HepG2 (cell line): ENCODE measurements around the gene IQCN. TPM values are rescaled to one million over a fixed set of nuclear protein-coding genes. Genes with fewer than 3 reads are reported as not detected.

Source experiments
- AKAP8 ChIP-seq: sonication (generic); formaldehyde crosslinking; IDR thresholded peaks from 2 replicates; pipeline ENCODE4 v1.5.1; 2020; ENCODE audit warnings: mild to moderate bottlenecking, missing genetic modification reagents
- ASH2L ChIP-seq: fragments of 300-600, 200-600 bp; sonication (generic); IDR thresholded peaks from 2 replicates; pipeline ENCODE4 v1.7.0; 2017; ENCODE audit warnings: low read depth, mild to moderate bottlenecking, moderate library complexity, mixed read lengths, low read length; ENCODE audit not compliant: insufficient read length
- CBX5 ChIP-seq: sonication (generic); formaldehyde crosslinking; IDR thresholded peaks from 2 replicates; pipeline ENCODE4 v1.4.0; 2020; ENCODE audit warnings: missing genetic modification reagents, borderline replicate concordance
- CCAR2 ChIP-seq: fragments of 200-400 bp; formaldehyde crosslinking; optimal IDR thresholded peaks from 2 replicates; pipeline ENCODE3; 2018; ENCODE audit warnings: low read depth, mild to moderate bottlenecking, low read length, moderate library complexity
- EZH2 ChIP-seq: conservative IDR thresholded peaks from 2 replicates; pipeline ENCODE4 v1.6.1; 2012; ENCODE audit warnings: mild to moderate bottlenecking, low read depth, low read length, moderate library complexity
- JARID2 ChIP-seq: sonication (generic); formaldehyde crosslinking; IDR thresholded peaks from 2 replicates; pipeline ENCODE4 v1.8.1; 2023; ENCODE audit warnings: missing genetic modification reagents, inconsistent platforms; ENCODE audit not compliant: insufficient replicate concordance
- KAT8 ChIP-seq: IDR thresholded peaks from 2 replicates; pipeline ENCODE4 v1.6.1; 2016; ENCODE audit warnings: missing genetic modification reagents, missing compliant biosample characterization
- ONECUT2 ChIP-seq: sonication (generic); formaldehyde crosslinking; IDR thresholded peaks from 2 replicates; pipeline ENCODE4 v1.4.0; 2020; ENCODE audit warnings: missing genetic modification reagents
- PHF20 ChIP-seq: sonication (generic); formaldehyde crosslinking; IDR thresholded peaks from 2 replicates; pipeline ENCODE4 v1.5.0; 2020; ENCODE audit warnings: mild to moderate bottlenecking, missing genetic modification reagents
- RXRA ChIP-seq: sonication (generic); formaldehyde crosslinking; IDR thresholded peaks from 2 replicates; pipeline ENCODE4 v1.5.1; 2020; ENCODE audit warnings: missing genetic modification reagents
- SKI ChIP-seq: fragments of 450-650 bp; IDR thresholded peaks from one replicate; pipeline ENCODE4 v1.6.1; 2018; ENCODE audit warnings: mild to moderate bottlenecking; ENCODE audit not compliant: partially characterized antibody
- SNAPC2 ChIP-seq: sonication (generic); formaldehyde crosslinking; IDR thresholded peaks from 2 replicates; pipeline ENCODE4 v1.8.1; 2022; ENCODE audit warnings: mild to moderate bottlenecking, missing genetic modification reagents
- YY1 ChIP-seq: IDR thresholded peaks from 2 replicates; pipeline ENCODE4 v1.6.1; 2011; ENCODE audit warnings: low read length, low read depth, moderate library complexity, mild to moderate bottlenecking; ENCODE audit not compliant: insufficient read depth, insufficient replicate concordance
- ZC3H13 ChIP-seq: sonication (generic); formaldehyde crosslinking; IDR thresholded peaks from 2 replicates; pipeline ENCODE4 v1.8.1; 2023; ENCODE audit warnings: mild to moderate bottlenecking, missing genetic modification reagents, moderate library complexity
- ZNF225 ChIP-seq: sonication (generic); formaldehyde crosslinking; IDR thresholded peaks from 2 replicates; pipeline ENCODE4 v1.4.0; 2020; ENCODE audit warnings: mild to moderate bottlenecking, missing genetic modification reagents
- ZNF703 ChIP-seq: sonication (generic); formaldehyde crosslinking; IDR thresholded peaks from 2 replicates; pipeline ENCODE4 v1.5.1; 2020; ENCODE audit warnings: missing genetic modification reagents, mild to moderate bottlenecking, moderate library complexity, borderline replicate concordance
- ZNF83 ChIP-seq: sonication (generic); formaldehyde crosslinking; IDR thresholded peaks from 2 replicates; pipeline ENCODE4 v1.4.0; 2020; ENCODE audit warnings: missing genetic modification reagents, mild to moderate bottlenecking, borderline replicate concordance
- ZSCAN12 ChIP-seq: sonication (generic); formaldehyde crosslinking; IDR thresholded peaks from 2 replicates; pipeline ENCODE4 v1.9.0; 2021; ENCODE audit warnings: mild to moderate bottlenecking, missing genetic modification reagents
- polyA plus RNA-seq, 8 experiments: library from polyadenylated mRNA; depleted of rRNA in 3 of 8; stranded (reverse) in 7 of 8; unstranded in 1 of 8; fragments of >200 nt; fragmentation: Illumina TruSeq in 4 of 8; extraction: Trizol in 4 of 8; gene quantifications; 2 replicates each; pipeline versions ENCODE4 v1.2.1 to v1.2.3, GENCODE V29; 2011 to 2016; ENCODE audit warnings: low read depth in 4 of 8, missing spikeins in 1 of 8, mixed read lengths in 1 of 8; ENCODE audit not compliant: insufficient read depth in 1 of 8
- total RNA-seq, 5 experiments: library from RNA; depleted of rRNA; stranded (reverse); fragments of >200 nt; fragmentation: Illumina TruSeq; extraction: Trizol; gene quantifications; 2 replicates each; pipeline ENCODE4 v1.2.3, GENCODE V29; 2016; ENCODE audit warnings: low read depth in 1 of 5
- TF ChIP-seq, protein P1 (sequence below): sonication (generic); formaldehyde crosslinking; conservative IDR thresholded peaks from 2 replicates; pipeline ENCODE4 v1.5.0; 2020; ENCODE audit warnings: missing genetic modification reagents
- TF ChIP-seq, protein P2 (sequence below): sonication (generic); formaldehyde crosslinking; IDR thresholded peaks from 2 replicates; pipeline ENCODE4 v1.8.0; 2022; ENCODE audit warnings: low read depth, missing genetic modification reagents
- TF ChIP-seq, protein P3 (sequence below): sonication (generic); formaldehyde crosslinking; IDR thresholded peaks from 2 replicates; pipeline ENCODE4 v1.5.1; 2020; ENCODE audit warnings: mild to moderate bottlenecking, missing genetic modification reagents
- TF ChIP-seq, protein P4 (sequence below): IDR thresholded peaks from 2 replicates; pipeline ENCODE4 v1.6.1; 2012; ENCODE audit warnings: inconsistent platforms
- TF ChIP-seq, protein P5 (sequence below): sonication (generic); formaldehyde crosslinking; IDR thresholded peaks from 2 replicates; pipeline ENCODE4 v1.4.0; 2020; ENCODE audit warnings: missing genetic modification reagents

IQCN gene
- total and polyA plus RNA-seq, 2 of the 13 experiments (the other 11 are each of a cell fraction or from before 2014, with no cell fraction given), result 0.04 to 0.18 TPM

DNA sequence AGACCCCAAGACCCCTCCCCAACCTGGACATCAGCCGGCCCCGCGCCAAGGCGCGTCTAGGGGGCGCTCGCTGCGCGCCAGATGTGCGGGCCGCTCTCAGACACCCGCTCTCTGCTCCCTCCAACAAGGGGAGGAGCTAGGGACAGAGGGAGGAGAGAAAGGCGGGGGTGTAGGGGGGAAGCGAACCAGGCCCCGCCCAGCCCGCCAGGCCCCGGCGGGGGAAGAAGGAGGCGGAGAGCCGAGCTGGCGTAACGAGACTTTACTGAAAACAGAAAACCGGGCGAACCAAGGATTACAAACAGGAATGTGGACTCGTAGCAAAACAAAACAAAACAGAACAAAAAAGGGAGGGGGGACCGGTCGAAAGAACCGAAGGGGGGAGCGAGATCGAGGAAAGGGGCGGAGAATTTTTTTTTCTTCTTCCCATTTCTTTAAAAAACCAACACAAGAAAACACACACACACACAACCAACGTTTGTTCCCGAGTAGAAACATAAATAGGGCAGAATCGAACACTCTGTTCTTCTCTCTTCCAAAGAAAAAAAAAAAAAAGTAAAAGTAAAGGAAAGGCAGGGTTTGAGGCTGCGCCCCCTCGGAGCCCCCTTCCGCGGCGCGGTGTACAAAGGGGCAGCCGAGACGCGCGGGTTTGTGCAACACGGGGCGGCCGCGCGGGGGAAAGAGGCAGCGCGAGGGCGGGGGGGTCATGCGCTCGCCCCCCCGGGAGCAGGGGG, 5.4 kb upstream of the IQCN start (continued):
- TF ChIP-seq CCAR2 (no peak), ZNF83 (CRISPR knock-in tag) (no peak), JARID2 (CRISPR knock-in tag) (no peak), KAT8 (CRISPR knock-in tag) (peak; percentile 43; the same call in 1 of the 2 replicates), ZC3H13 (CRISPR knock-in tag) (peak; percentile 100), SNAPC2 (0 out of 2 replicates have a peak, but pooled peaks have one; percentile 28), ASH2L (peak; percentile 37), AKAP8 (CRISPR knock-in tag) (peak; percentile 83; the same call in 1 of the 2 replicates), ZNF703 (no peak), YY1 (peak; percentile 56), PHF20 (CRISPR knock-in tag) (no peak; the same call in 1 of the 2 replicates), CBX5 (CRISPR knock-in tag) (no peak), RXRA (CRISPR knock-in tag) (peak; percentile 66; the same call in 1 of the 2 replicates), SKI (peak; percentile 29), ZNF225 (no peak), EZH2 (no peak), ZSCAN12 (CRISPR knock-in tag) (0 out of 2 replicates have a peak, but pooled peaks have one; percentile 6), ONECUT2 (CRISPR knock-in tag) (no peak)
- TF ChIP-seq, protein P1, sequence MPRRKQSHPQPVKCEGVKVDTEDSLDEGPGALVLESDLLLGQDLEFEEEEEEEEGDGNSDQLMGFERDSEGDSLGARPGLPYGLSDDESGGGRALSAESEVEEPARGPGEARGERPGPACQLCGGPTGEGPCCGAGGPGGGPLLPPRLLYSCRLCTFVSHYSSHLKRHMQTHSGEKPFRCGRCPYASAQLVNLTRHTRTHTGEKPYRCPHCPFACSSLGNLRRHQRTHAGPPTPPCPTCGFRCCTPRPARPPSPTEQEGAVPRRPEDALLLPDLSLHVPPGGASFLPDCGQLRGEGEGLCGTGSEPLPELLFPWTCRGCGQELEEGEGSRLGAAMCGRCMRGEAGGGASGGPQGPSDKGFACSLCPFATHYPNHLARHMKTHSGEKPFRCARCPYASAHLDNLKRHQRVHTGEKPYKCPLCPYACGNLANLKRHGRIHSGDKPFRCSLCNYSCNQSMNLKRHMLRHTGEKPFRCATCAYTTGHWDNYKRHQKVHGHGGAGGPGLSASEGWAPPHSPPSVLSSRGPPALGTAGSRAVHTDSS (CRISPR knock-in tag), result no peak
- TF ChIP-seq, protein P2, sequence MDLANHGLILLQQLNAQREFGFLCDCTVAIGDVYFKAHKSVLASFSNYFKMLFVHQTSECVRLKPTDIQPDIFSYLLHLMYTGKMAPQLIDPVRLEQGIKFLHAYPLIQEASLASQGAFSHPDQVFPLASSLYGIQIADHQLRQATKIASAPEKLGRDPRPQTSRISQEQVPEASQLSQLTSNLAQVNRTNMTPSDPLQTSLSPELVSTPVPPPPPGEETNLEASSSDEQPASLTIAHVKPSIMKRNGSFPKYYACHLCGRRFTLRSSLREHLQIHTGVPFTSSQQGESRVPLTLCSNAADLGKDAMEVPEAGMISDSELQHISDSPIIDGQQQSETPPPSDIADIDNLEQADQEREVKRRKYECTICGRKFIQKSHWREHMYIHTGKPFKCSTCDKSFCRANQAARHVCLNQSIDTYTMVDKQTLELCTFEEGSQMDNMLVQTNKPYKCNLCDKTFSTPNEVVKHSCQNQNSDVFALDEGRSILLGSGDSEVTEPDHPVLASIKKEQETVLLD (CRISPR knock-in tag), result peak; percentile 52; the same call in 1 of the 2 replicates
- TF ChIP-seq, protein P3, sequence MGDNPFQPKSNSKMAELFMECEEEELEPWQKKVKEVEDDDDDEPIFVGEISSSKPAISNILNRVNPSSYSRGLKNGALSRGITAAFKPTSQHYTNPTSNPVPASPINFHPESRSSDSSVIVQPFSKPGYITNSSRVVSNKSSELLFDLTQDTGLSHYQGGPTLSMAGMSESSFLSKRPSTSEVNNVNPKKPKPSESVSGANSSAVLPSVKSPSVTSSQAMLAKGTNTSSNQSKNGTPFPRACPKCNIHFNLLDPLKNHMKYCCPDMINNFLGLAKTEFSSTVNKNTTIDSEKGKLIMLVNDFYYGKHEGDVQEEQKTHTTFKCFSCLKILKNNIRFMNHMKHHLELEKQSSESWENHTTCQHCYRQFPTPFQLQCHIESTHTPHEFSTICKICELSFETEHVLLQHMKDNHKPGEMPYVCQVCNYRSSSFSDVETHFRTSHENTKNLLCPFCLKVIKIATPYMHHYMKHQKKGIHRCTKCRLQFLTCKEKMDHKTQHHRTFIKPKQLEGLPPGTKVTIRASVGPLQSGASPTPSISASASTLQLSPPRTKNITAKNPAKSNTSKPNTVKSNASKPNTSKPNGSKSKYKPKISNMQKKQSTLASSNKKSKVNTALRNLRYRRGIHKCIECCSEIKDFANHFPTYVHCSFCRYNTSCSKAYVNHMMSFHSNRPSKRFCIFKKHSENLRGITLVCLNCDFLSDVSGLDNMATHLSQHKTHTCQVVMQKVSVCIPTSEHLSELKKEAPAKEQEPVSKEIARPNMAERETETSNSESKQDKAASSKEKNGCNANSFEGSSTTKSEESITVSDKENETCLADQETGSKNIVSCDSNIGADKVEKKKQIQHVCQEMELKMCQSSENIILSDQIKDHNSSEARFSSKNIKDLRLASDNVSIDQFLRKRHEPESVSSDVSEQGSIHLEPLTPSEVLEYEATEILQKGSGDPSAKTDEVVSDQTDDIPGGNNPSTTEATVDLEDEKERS (CRISPR knock-in tag), result 0 out of 2 replicates have a peak, but pooled peaks have one; percentile 3
- TF ChIP-seq, protein P4, sequence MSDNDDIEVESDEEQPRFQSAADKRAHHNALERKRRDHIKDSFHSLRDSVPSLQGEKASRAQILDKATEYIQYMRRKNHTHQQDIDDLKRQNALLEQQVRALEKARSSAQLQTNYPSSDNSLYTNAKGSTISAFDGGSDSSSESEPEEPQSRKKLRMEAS, result no peak
- TF ChIP-seq, protein P5, sequence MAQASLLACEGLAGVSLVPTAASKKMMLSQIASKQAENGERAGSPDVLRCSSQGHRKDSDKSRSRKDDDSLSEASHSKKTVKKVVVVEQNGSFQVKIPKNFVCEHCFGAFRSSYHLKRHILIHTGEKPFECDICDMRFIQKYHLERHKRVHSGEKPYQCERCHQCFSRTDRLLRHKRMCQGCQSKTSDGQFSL (CRISPR knock-in tag), result no peak
